ENCODE results near the gene DDX24. TPM values are rescaled to one million over a fixed set of nuclear protein-coding genes. Genes with fewer than 3 reads are reported as not detected.
A peak's percentile ranks its signal among the peaks of the same experiment; 100 is the strongest.
"Not testable (repeated sequence)": the region's sequence is repeated elsewhere in the genome, so short reads cannot be mapped to it uniquely, and the experiment has no call there.

The DDX24 gene
- total and polyA plus RNA-seq, 5 donors from 2014 or later: 221 to 518 (median 257) TPM

DNA sequence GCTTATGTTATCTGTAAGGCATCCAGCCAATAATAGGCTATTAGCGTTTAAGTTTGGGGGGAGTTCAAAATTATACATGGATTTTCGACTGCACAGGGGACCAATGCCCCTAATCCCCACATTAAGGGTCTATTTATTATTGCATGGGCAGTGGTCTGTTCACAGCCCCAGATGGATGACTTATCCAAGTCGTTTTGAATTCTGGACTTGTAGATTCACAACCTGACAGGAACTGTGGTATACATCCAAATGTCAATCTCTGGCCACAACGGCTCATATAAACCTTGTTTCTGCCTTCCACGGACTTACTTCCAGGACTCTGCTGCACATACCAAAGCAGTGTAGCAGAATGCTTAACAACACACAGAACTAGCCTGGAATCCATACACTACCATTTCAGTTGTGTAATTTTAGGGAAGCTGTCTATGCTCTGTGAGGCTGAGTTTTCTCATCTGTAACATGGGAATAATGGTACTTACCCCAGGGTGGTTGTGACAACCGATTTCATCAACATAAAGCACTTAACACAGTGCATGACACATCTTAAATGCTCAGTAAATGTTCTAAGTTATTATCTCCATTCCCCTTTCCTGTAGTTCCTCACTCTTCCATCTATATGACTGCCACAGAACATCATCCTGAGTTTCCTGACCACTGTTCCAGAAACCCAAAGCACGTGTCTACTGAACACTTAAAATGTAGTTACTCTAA lies 3.7 kb downstream of the DDX24 start:
- Histone ChIP-seq H3K27me3 (ENCODE audit: control insufficient read depth, insufficient read depth, low read length) (no peaks in the 10 kb centered on the region), H3K4me3 (ENCODE audit: low read depth, low read length) (peak overlapping the region; percentile 96), H3K27ac (ENCODE audit: insufficient read depth, low read length, poor library complexity, severe bottlenecking) (no peak overlapping the region), H3K36me3 (ENCODE audit: control insufficient read depth, insufficient read depth, low read length) (peaks cover 50% of the 10 kb centered on the region), H3K9me3 (ENCODE audit: control insufficient read depth in 2 of 2, low read length in 2 of 2) (peaks cover 20 to 23% of the 10 kb centered on the region in 2 experiments), H3K4me1 (ENCODE audit: control insufficient read depth, insufficient read depth, low read length, poor library complexity, severe bottlenecking) (peaks cover 32% of the 10 kb centered on the region)
- peak overlapping the region in 1 of 3 donors; percentile 99 for H3K27ac Mint-ChIP-seq
- ATAC-seq (ENCODE audit: low read depth in 2 of 2) (no peak), DNase-seq (no peak)
- peaks cover 6% of the 10 kb centered on the region for H3K27me3 Mint-ChIP-seq
- peak overlapping the region; percentile 95 to 100 (median 98) for H3K4me3 Mint-ChIP-seq
- peaks cover under 1 to 17% (median 9%) of the 10 kb centered on the region in 7 donors for H3K9me3 Mint-ChIP-seq
- peaks cover 43 to 71% (median 53%) of the 10 kb centered on the region in 4 donors for H3K4me1 Mint-ChIP-seq
- H3K36me3 Mint-ChIP-seq: peaks cover 47% of the 10 kb centered on the region

GRCh38 chr14:94075008-94075407 lies 6.0 kb downstream of the DDX24 start:
- peaks cover 56% of the 10 kb centered on the region for H3K36me3 ChIP-seq (ENCODE audit: control insufficient read depth, insufficient read depth, low read length)
- H3K27me3 ChIP-seq (ENCODE audit: control insufficient read depth, insufficient read depth, low read length): no peaks in the 10 kb centered on the region
- Mint-ChIP-seq H3K4me3 (peak overlapping the region; percentile 66 to 100 (median 88)), H3K27me3 (no peaks in the 10 kb centered on the region), H3K27ac (no peak overlapping the region), H3K36me3 (peaks cover 64% of the 10 kb centered on the region), H3K9me3 (peaks cover 5 to 29% (median 15%) of the 10 kb centered on the region in 7 donors), H3K4me1 (peaks cover 47 to 80% (median 57%) of the 10 kb centered on the region in 4 donors)
- DNase-seq (no peak), ATAC-seq (ENCODE audit: low read depth in 2 of 2) (no peak)
- H3K27ac ChIP-seq (ENCODE audit: insufficient read depth, low read length, poor library complexity, severe bottlenecking): no peak overlapping the region
- H3K4me3 ChIP-seq (ENCODE audit: low read depth, low read length): peak overlapping the region; percentile 64
- H3K9me3 ChIP-seq (ENCODE audit: control insufficient read depth in 2 of 2, low read length in 2 of 2): peaks cover 23 to 27% of the 10 kb centered on the region in 2 experiments
- peaks cover 31% of the 10 kb centered on the region for H3K4me1 ChIP-seq (ENCODE audit: control insufficient read depth, insufficient read depth, low read length, poor library complexity, severe bottlenecking)

- peak overlapping the region; percentile 52 to 91 (median 80) for H3K4me3 Mint-ChIP-seq
- peaks cover 26% of the 10 kb centered on the region for H3K4me1 ChIP-seq (ENCODE audit: control insufficient read depth, insufficient read depth, low read length, poor library complexity, severe bottlenecking)
- H3K36me3 ChIP-seq (ENCODE audit: control insufficient read depth, insufficient read depth, low read length): peaks cover 59% of the 10 kb centered on the region
- peaks cover 51 to 81% (median 57%) of the 10 kb centered on the region in 4 donors for H3K4me1 Mint-ChIP-seq
- peaks cover 28 to 31% of the 10 kb centered on the region in 2 experiments for H3K9me3 ChIP-seq (ENCODE audit: control insufficient read depth in 2 of 2, low read length in 2 of 2)
- H3K27ac ChIP-seq (ENCODE audit: insufficient read depth, low read length, poor library complexity, severe bottlenecking): no peak overlapping the region
- H3K9me3 Mint-ChIP-seq: peaks cover 5 to 29% (median 16%) of the 10 kb centered on the region in 7 donors
- ATAC-seq (ENCODE audit: low read depth in 2 of 2): no peak
- DNase-seq: no peak
- H3K27me3 ChIP-seq (ENCODE audit: control insufficient read depth, insufficient read depth, low read length): no peaks in the 10 kb centered on the region
- H3K4me3 ChIP-seq (ENCODE audit: low read depth, low read length): peak overlapping the region; percentile 64
- H3K27me3 Mint-ChIP-seq: no peaks in the 10 kb centered on the region
- H3K27ac Mint-ChIP-seq: peak overlapping the region in 2 of 3 donors; percentile 16 to 57
- peaks cover 63% of the 10 kb centered on the region for H3K36me3 Mint-ChIP-seq
Observed at GRCh38 chr14:94074534-94074933, 6.5 kb downstream of the DDX24 start.

DNA sequence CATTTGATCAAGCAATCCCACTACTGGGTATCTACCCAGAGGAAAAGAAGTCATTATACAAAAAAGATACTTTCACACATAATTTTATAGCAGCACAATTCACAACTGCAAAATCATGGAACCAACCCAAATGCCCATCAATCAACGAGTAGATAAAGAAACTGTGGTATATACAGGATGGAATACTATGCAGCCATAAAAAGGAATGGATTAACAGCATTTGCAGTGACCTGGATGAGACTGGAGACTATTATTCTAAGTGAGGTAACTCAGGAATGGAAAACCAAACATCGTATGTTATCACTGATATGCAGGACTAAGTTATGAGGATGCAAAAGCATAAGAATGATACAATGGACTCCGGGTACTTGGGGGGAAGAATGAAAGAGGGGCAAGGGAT lies 8.9 kb downstream of the DDX24 start:
- H3K9me3 Mint-ChIP-seq: peaks cover 5 to 36% (median 24%) of the 10 kb centered on the region in 7 donors
- H3K27ac ChIP-seq (ENCODE audit: insufficient read depth, low read length, poor library complexity, severe bottlenecking); H3K4me1 ChIP-seq (ENCODE audit: control insufficient read depth, insufficient read depth, low read length, poor library complexity, severe bottlenecking); H3K4me3 ChIP-seq (ENCODE audit: low read depth, low read length); DNase-seq; H3K27me3 ChIP-seq (ENCODE audit: control insufficient read depth, insufficient read depth, low read length); H3K27ac Mint-ChIP-seq; H3K27me3 Mint-ChIP-seq; ATAC-seq (ENCODE audit: low read depth in 2 of 2): not testable (repeated sequence)
- H3K36me3 Mint-ChIP-seq: peaks cover 65% of the 10 kb centered on the region
- peaks cover 42% of the 10 kb centered on the region for H3K36me3 ChIP-seq (ENCODE audit: control insufficient read depth, insufficient read depth, low read length)
- H3K4me3 Mint-ChIP-seq: peak overlapping the region in 2 of 4 donors; percentile 75 to 83
- H3K4me1 Mint-ChIP-seq: peaks cover 53 to 82% (median 57%) of the 10 kb centered on the region in 4 donors
- H3K9me3 ChIP-seq (ENCODE audit: control insufficient read depth in 2 of 2, low read length in 2 of 2): peaks cover 31% of the 10 kb centered on the region in 2 experiments

- Mint-ChIP-seq H3K9me3 (peaks cover 0 to 17% (median 12%) of the 10 kb centered on the region in 7 donors), H3K36me3 (peaks cover 75% of the 10 kb centered on the region), H3K4me3 (peak overlapping the region in 3 of 4 donors; percentile 23 to 61 (median 56)), H3K4me1 (peaks cover 44 to 91% (median 78%) of the 10 kb centered on the region in 4 donors), H3K27ac (no peak overlapping the region), H3K27me3 (no peaks in the 10 kb centered on the region)
- no peak for DNase-seq
- ATAC-seq (ENCODE audit: low read depth in 2 of 2): no peak
- Histone ChIP-seq H3K4me3 (ENCODE audit: low read depth, low read length) (no peak overlapping the region), H3K36me3 (ENCODE audit: control insufficient read depth, insufficient read depth, low read length) (peaks cover 43% of the 10 kb centered on the region), H3K27me3 (ENCODE audit: control insufficient read depth, insufficient read depth, low read length) (no peaks in the 10 kb centered on the region), H3K27ac (ENCODE audit: insufficient read depth, low read length, poor library complexity, severe bottlenecking) (no peak overlapping the region), H3K4me1 (ENCODE audit: control insufficient read depth, insufficient read depth, low read length, poor library complexity, severe bottlenecking) (peaks cover 20% of the 10 kb centered on the region), H3K9me3 (ENCODE audit: control insufficient read depth in 2 of 2, low read length in 2 of 2) (peaks cover 6 to 11% of the 10 kb centered on the region in 2 experiments)
Observed at GRCh38 chr14:94066089-94066676, 14.8 kb downstream of the DDX24 start.

DNA sequence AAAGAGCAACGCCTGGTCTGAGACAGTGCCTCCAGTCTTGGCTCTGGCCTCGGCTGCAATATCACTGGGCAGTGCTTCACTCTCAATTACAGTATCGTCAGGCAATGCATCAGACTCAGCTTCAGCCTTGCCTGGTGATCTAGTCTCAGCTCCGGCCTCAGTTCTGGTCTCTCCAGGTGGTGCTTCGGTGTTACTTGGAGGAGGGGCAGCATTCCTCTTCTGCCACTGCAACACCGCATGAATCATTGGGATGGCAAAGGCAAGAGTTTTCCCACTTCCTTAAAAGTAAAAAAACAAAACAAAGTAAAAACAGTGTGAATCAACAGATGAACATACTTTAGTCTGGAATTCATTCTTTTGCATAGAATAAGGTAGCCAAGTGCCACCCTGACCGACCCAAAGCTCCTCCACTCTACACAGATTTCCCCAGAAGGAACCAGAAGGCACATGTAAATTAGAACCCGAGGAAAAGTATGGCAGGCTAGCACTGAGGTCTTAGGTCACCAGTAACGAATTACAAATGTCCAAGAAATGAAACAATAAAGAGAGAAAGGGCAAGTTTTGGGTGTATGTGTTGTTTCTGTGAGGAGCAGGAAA lies 18.6 kb downstream of the DDX24 start:
- Histone ChIP-seq H3K27me3 (ENCODE audit: control insufficient read depth, insufficient read depth, low read length) (no peaks in the 10 kb centered on the region), H3K36me3 (ENCODE audit: control insufficient read depth, insufficient read depth, low read length) (peaks cover 71% of the 10 kb centered on the region), H3K27ac (ENCODE audit: insufficient read depth, low read length, poor library complexity, severe bottlenecking) (no peak overlapping the region), H3K4me1 (ENCODE audit: control insufficient read depth, insufficient read depth, low read length, poor library complexity, severe bottlenecking) (peaks cover 34% of the 10 kb centered on the region), H3K9me3 (ENCODE audit: control insufficient read depth in 2 of 2, low read length in 2 of 2) (no peaks in the 10 kb centered on the region), H3K4me3 (ENCODE audit: low read depth, low read length) (no peak overlapping the region)
- Mint-ChIP-seq H3K27ac (peak overlapping the region in 1 of 3 donors; percentile 10), H3K9me3 (peaks cover 0 to 5% (median 0%) of the 10 kb centered on the region in 7 donors), H3K36me3 (peaks cover 69% of the 10 kb centered on the region), H3K4me1 (peaks cover 21 to 89% (median 65%) of the 10 kb centered on the region in 4 donors), H3K27me3 (no peaks in the 10 kb centered on the region), H3K4me3 (no peak overlapping the region)
- DNase-seq: no peak
- ATAC-seq (ENCODE audit: low read depth in 2 of 2): no peak

- no peak overlapping the region for H3K27ac ChIP-seq (ENCODE audit: insufficient read depth, low read length, poor library complexity, severe bottlenecking)
- H3K4me1 ChIP-seq (ENCODE audit: control insufficient read depth, insufficient read depth, low read length, poor library complexity, severe bottlenecking): peaks cover 34% of the 10 kb centered on the region
- Mint-ChIP-seq H3K27me3 (no peaks in the 10 kb centered on the region), H3K9me3 (no peaks in the 10 kb centered on the region), H3K4me1 (peaks cover 20 to 82% (median 58%) of the 10 kb centered on the region in 4 donors), H3K27ac (peak overlapping the region in 1 of 3 donors; percentile 52), H3K4me3 (no peak overlapping the region), H3K36me3 (peaks cover 71% of the 10 kb centered on the region)
- peaks cover 91% of the 10 kb centered on the region for H3K36me3 ChIP-seq (ENCODE audit: control insufficient read depth, insufficient read depth, low read length)
- ATAC-seq (ENCODE audit: low read depth in 2 of 2) (no peak), DNase-seq (no peak)
- no peaks in the 10 kb centered on the region for H3K9me3 ChIP-seq (ENCODE audit: control insufficient read depth in 2 of 2, low read length in 2 of 2)
- H3K4me3 ChIP-seq (ENCODE audit: low read depth, low read length): no peak overlapping the region
- H3K27me3 ChIP-seq (ENCODE audit: control insufficient read depth, insufficient read depth, low read length): no peaks in the 10 kb centered on the region
Observed at GRCh38 chr14:94059998-94060397, 21.0 kb downstream of the DDX24 start.

Measured in CD4-positive, CD25-positive, alpha-beta regulatory T cell (primary cell).